Hepatocyte (in vitro differentiated cells): ENCODE data around the gene CAMK2G. TPM values are rescaled to one million over a fixed set of nuclear protein-coding genes. Genes with fewer than 3 reads are reported as not detected.

Source experiments
- DNase-seq: peaks from one replicate; pipeline ENCODE4 v3.0.0-alpha.2; 2016; ENCODE audit warnings: low spot score
- H2AFZ ChIP-seq: fragments of 200-600 bp; sonication (generic); 2 replicates; pipeline ENCODE4 v1.6.0; 2016; ENCODE audit warnings: antibody characterized with exemption, mild to moderate bottlenecking
- H3K27ac ChIP-seq: fragments of 200-600 bp; sonication (generic); 2 replicates; pipeline ENCODE4 v1.5.1; 2016; ENCODE audit warnings: mild to moderate bottlenecking
- H3K27me3 ChIP-seq: fragments of 200-600 bp; sonication (generic); 2 replicates; pipeline ENCODE4 v1.6.1; 2016
- H3K36me3 ChIP-seq: fragments of 200-600 bp; sonication (generic); replicated peaks from 2 replicates; pipeline ENCODE4 v1.5.1; 2016; ENCODE audit warnings: low read depth; ENCODE audit not compliant: insufficient read depth
- H3K4me1 ChIP-seq: fragments of 200-600 bp; sonication (generic); 2 replicates; pipeline ENCODE4 v1.5.1; 2016; ENCODE audit warnings: mild to moderate bottlenecking, moderate library complexity; ENCODE audit not compliant: insufficient read depth
- H3K4me2 ChIP-seq: fragments of 200-600 bp; sonication (generic); 2 replicates; pipeline ENCODE4 v1.6.0; 2016
- H3K4me3 ChIP-seq: fragments of 200-600 bp; sonication (generic); 2 replicates; pipeline ENCODE4 v1.5.1; 2016; ENCODE audit warnings: mild to moderate bottlenecking
- H3K79me2 ChIP-seq: fragments of 200-600 bp; sonication (generic); 2 replicates; pipeline ENCODE4 v1.6.0; 2017; ENCODE audit warnings: mild to moderate bottlenecking
- H3K9me2 ChIP-seq: fragments of 200-600 bp; sonication (generic); replicated peaks from 2 replicates; pipeline ENCODE4 v1.6.0; 2017; ENCODE audit warnings: mild to moderate bottlenecking; ENCODE audit not compliant: insufficient read depth
- H3K9me3 ChIP-seq: fragments of 200-600 bp; sonication (generic); 2 replicates; pipeline ENCODE4 v1.5.1; 2016; ENCODE audit warnings: low read depth, mild to moderate bottlenecking
- H4K20me1 ChIP-seq: fragments of 200-600 bp; sonication (generic); 2 replicates; pipeline ENCODE4 v1.6.0; 2016; ENCODE audit warnings: mild to moderate bottlenecking; ENCODE audit not compliant: insufficient read depth, poor library complexity, severe bottlenecking
- EZH2 ChIP-seq: fragments of 200-600 bp; sonication (generic); IDR thresholded peaks from 2 replicates; pipeline ENCODE4 v1.6.1; 2016; ENCODE audit warnings: antibody characterized with exemption, mild to moderate bottlenecking, borderline replicate concordance
- EZH2phosphoT487 ChIP-seq: fragments of 200-600 bp; sonication (generic); IDR thresholded peaks from one replicate; pipeline ENCODE4 v1.6.1; 2018; ENCODE audit warnings: antibody characterized with exemption, mild to moderate bottlenecking, low read depth, moderate library complexity; ENCODE audit not compliant: unreplicated experiment, severe bottlenecking
- WGBS: methylation state at CpG from one replicate; pipeline ENCODE4 v1.1.6; 2016; ENCODE audit warnings: low lambda C conversion rate; ENCODE audit errors: missing lambda C conversion rate; 5-methylcytosine and 5-hydroxymethylcytosine counted together
- polyA plus RNA-seq: library from polyadenylated mRNA; unstranded; fragments of >200 nt; fragmentation: Nextera tagmentation; extraction: Ambion mirVana; gene quantifications from 2 replicates; pipeline ENCODE4 v1.2.1, GENCODE V29; 2016
- total RNA-seq: library from RNA; depleted of rRNA; stranded (reverse); fragments of >200 nt; gene quantifications from 2 replicates; pipeline ENCODE4 v1.2.3, GENCODE V29; 2014
- TF ChIP-seq, protein P1 (sequence below): fragments of 200-600 bp; sonication (generic); IDR thresholded peaks from 2 replicates; pipeline ENCODE4 v1.5.1; 2016; ENCODE audit warnings: antibody characterized with exemption, mild to moderate bottlenecking; ENCODE audit not compliant: poor library complexity

The CAMK2G gene
- total and polyA plus RNA-seq, 2 experiments from 2014 or later = 5.2 to 25.0 TPM

DNA sequence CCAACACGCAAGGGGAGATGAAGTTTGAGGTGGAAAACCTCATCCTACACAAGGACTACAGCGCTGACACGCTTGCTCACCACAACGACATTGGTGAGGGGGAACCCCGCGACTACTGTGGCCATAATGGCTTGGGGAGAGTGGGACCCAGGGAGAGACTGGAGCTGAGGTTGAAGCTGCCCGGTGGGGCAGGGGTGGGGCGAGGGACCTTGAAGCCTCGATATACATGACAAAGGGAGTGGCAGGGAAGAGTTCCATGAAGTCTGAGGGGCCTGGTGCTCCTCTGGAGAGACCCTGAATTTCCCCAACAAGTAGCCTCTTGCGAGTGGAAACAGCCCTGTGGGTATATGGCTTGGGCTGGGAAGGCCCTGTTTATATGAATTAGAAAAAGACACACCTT is 39.7 kb upstream of the CAMK2G start:
- Histone ChIP-seq H3K4me3 (no peak overlapping the region), H3K27ac (no peak overlapping the region), H3K9me2 (no peaks in the 10 kb centered on the region), H3K4me2 (no peak overlapping the region), H3K4me1 (peaks cover 21% of the 10 kb centered on the region), H4K20me1 (no peaks in the 10 kb centered on the region), H2AFZ (no peak overlapping the region), H3K9me3 (no peaks in the 10 kb centered on the region), H3K36me3 (no peaks in the 10 kb centered on the region), H3K79me2 (no peaks in the 10 kb centered on the region), H3K27me3 (peaks cover 6% of the 10 kb centered on the region)
- TF ChIP-seq EZH2phosphoT487 (no peak), EZH2 (no peak)
- TF ChIP-seq, protein P1, sequence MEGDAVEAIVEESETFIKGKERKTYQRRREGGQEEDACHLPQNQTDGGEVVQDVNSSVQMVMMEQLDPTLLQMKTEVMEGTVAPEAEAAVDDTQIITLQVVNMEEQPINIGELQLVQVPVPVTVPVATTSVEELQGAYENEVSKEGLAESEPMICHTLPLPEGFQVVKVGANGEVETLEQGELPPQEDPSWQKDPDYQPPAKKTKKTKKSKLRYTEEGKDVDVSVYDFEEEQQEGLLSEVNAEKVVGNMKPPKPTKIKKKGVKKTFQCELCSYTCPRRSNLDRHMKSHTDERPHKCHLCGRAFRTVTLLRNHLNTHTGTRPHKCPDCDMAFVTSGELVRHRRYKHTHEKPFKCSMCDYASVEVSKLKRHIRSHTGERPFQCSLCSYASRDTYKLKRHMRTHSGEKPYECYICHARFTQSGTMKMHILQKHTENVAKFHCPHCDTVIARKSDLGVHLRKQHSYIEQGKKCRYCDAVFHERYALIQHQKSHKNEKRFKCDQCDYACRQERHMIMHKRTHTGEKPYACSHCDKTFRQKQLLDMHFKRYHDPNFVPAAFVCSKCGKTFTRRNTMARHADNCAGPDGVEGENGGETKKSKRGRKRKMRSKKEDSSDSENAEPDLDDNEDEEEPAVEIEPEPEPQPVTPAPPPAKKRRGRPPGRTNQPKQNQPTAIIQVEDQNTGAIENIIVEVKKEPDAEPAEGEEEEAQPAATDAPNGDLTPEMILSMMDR = no peak
- no peak for DNase-seq
- WGBS = 83% methylated on average over 10 of the region's 10 CpGs

DNA sequence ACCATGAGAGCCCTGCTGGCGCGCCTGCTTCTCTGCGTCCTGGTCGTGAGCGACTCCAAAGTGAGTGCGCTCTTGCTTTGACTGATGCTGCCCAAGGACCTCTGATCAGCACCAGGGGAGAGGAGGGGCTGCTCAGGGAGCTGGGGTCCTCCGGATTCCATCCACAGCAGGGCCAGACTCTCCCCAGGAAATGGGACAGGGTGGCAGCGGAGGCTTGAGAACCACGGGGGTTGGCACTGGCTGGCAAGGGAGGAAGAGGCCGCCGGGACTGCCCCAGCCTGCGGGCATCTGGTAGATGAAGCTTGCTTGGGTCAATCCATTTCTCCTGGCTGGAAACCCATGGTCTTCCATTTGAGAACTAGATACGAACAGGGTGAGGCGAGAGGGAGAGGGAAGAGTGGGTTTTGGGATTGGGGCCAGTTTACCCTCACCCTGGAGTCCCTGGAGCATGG is 37.2 kb upstream of the CAMK2G start:
- H3K4me2 ChIP-seq = peak overlapping the region; percentile 99
- H3K9me2 ChIP-seq = no peaks in the 10 kb centered on the region
- no peaks in the 10 kb centered on the region for H3K36me3 ChIP-seq
- peaks cover 40% of the 10 kb centered on the region for H3K4me1 ChIP-seq
- no peaks in the 10 kb centered on the region for H3K9me3 ChIP-seq
- no peak overlapping the region for H3K27ac ChIP-seq
- no peak for TF ChIP-seq EZH2phosphoT487
- no peak for DNase-seq
- no peaks in the 10 kb centered on the region for H4K20me1 ChIP-seq
- H2AFZ ChIP-seq = peak overlapping the region; percentile 29
- 19% methylated on average over 14 of the region's 14 CpGs for WGBS
- peak overlapping the region; percentile 70 for H3K4me3 ChIP-seq
- H3K79me2 ChIP-seq = no peaks in the 10 kb centered on the region
- peaks cover 6% of the 10 kb centered on the region for H3K27me3 ChIP-seq

DNA sequence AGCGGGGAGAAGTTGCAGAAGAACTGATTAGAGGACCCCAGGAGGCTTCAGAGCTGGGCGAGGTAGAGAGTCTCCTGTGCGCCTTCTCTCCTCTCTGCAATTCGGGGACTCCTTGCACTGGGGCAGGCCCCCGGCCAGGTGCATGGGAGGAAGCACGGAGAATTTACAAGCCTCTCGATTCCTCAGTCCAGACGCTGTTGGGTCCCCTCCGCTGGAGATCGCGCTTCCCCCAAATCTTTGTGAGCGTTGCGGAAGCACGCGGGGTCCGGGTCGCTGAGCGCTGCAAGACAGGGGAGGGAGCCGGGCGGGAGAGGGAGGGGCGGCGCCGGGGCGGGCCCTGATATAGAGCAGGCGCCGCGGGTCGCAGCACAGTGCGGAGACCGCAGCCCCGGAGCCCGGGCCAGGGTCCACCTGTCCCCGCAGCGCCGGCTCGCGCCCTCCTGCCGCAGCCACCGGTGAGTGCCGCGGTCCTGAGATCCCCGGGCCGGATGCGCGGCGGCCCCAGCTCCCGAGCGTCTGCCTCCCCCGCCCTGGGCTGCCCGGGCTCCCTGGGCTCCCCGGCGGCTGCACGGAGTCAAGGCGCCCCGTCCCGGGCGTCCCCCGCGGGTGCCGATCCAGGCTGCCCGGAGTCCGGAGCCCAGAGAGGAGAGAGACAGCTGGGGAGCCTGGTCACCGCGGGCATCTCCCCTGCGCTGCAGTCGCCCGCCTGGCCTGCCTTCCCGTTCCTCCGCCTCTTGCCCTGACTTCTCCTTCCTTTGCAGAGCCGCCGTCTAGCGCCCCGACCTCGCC is 36.6 kb upstream of the CAMK2G start, which contains the start of gene PLAU:
Gene PLAU, plus strand, starts transcription at position 369 of the 789 bp plus-strand sequence. CDS start 424 bp downstream, outside the sequence.
- H3K4me1 ChIP-seq = peaks cover 47% of the 10 kb centered on the region
- peak within 1 kb of the TSS; percentile 99 for H3K4me2 ChIP-seq
- no peaks in the 10 kb centered on the region for H3K36me3 ChIP-seq
- no peaks in the 10 kb centered on the region for H3K9me3 ChIP-seq
- peaks cover 6% of the 10 kb centered on the region for H3K27me3 ChIP-seq
- peak; percentile 59 for DNase-seq
- H2AFZ ChIP-seq = peak within 1 kb of the TSS; percentile 29
- H3K79me2 ChIP-seq = no peaks in the 10 kb centered on the region
- H3K9me2 ChIP-seq = no peaks in the 10 kb centered on the region
- under 1% methylated on average over 45 of the region's 74 CpGs for WGBS
- H3K27ac ChIP-seq = peak within 1 kb of the TSS; percentile 46
- TF ChIP-seq, protein P1 = peak; percentile 1
- TF ChIP-seq EZH2 (no peak), EZH2phosphoT487 (no peak)
- H4K20me1 ChIP-seq = no peaks in the 10 kb centered on the region
- peak within 1 kb of the TSS; percentile 70 for H3K4me3 ChIP-seq

DNA sequence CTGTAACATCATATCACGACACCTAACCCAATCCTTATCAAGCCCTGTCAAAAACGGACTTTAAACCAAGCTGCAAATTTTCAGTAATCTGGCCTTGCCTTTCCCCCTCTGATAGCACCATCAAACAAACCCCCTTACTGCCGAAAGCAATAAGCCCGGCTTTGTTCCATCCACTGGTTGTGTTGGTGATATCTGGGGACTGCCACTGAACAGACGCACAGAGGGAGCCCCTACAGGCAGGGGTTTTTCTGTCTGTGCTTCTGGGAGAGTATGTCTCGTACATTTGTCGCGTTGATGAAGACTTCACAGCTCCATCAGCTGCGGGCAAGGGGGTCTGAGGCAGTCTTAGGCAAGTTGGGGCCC is 36.0 kb upstream of the CAMK2G start:
- DNase-seq = no peak
- Histone ChIP-seq H2AFZ (peak overlapping the region; percentile 29), H3K27me3 (peaks cover 6% of the 10 kb centered on the region), H4K20me1 (no peaks in the 10 kb centered on the region), H3K36me3 (no peaks in the 10 kb centered on the region), H3K79me2 (no peaks in the 10 kb centered on the region), H3K9me2 (no peaks in the 10 kb centered on the region), H3K4me1 (peaks cover 48% of the 10 kb centered on the region), H3K9me3 (no peaks in the 10 kb centered on the region), H3K4me2 (peak overlapping the region; percentile 99), H3K4me3 (peak overlapping the region; percentile 70), H3K27ac (peak overlapping the region; percentile 43)
- 24% methylated on average over 9 of the region's 9 CpGs for WGBS
- TF ChIP-seq, protein P1 = peak; percentile 11
- TF ChIP-seq EZH2 (no peak), EZH2phosphoT487 (no peak)
